HL-60/S4 treated with retinoic acid at 250 ng/mL for 4 days and 3 days (cell line): ENCODE measurements around the gene TMEM97.
"Not testable (repeated sequence)": the region's sequence is repeated elsewhere in the genome, so short reads cannot be mapped to it uniquely, and the experiment has no call there.

Source experiments
- in situ Hi-C: fragments of 300-500 bp; cut with MboI; formaldehyde crosslinking; loops from 2 replicates; pipeline ENCODE4 v1.7.0; 2022; ENCODE audit warnings: low sequenced_read_pairs

The TMEM97 gene

DNA sequence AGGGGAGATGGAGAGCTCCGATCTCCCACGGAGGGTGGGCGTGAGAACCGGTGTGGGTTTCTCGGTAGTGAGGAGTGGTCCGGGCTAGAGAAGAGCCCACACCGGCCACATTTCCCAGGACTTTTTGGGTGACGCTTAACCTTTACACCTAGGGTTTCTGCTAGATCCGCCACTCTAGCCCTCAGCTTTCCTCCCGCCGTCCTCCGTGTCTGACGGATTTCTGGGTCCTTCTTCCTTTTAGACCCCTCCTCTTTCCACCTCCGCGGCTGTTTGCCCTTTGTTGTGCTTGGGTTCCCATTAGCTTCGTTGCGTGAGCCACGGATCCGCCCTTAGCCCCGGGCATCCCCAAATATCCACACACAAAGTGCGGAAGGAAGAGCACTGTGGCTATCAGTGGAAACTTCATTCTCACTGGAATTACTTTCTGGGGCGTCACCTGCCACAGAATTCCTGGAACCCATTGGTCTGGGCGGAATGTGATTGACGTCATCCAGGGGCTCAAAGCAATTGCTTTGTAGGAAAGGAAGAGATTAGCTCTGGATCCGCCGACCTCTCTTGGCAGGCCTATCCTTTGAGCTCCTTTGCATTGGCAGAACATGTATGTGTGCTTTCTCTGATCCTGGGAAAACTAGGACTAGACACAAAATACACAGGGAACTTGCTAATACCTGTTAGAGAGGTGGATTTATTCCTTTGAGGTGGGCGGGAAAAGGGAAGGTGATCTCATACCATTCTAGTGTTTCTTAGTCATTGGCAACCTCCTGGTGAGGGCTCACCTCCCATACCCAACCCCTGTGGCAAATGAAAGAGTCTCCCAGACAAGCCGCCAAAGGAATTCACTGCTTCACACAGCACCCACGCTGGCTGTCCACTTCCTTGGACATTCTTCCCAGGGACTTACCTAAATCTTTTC is 17.2 kb downstream of the TMEM97 start:
- in situ Hi-C loops, result no loop called here

DNA sequence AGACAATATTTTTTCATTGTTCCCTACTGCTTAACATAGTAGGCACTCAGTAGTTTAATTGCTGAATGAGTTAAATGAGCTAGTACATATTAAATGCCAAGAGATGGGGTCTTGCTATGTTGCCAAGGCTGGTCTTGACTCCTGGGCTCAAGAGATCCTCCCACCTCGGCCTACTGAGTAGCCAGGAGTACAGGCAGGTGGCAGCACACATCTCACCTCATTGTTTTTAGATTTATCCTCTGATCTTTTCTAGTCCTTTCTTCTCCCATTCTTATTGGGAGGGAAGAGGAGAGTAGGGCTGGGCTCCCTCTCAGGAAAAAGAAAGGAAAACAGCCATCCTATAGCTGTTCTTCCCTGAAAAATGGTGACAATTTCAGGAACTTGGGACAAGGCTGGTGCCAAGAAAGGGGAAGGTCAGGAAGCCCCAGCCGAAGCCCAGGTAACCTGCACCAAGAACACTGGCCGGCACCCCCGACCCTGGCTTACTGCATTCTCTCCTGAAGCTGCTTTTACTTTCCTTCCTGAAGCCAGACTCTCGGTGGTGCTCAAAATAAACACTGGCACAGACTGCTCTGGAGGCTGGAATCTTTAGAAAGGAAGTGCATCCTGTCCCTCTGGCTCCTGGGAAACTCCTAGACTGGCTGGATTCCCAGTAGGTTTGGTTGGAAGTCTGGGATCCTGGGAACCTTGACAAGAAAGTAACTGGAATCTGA is 19.2 kb downstream of the TMEM97 start:
- in situ Hi-C loops, result no loop called here

DNA sequence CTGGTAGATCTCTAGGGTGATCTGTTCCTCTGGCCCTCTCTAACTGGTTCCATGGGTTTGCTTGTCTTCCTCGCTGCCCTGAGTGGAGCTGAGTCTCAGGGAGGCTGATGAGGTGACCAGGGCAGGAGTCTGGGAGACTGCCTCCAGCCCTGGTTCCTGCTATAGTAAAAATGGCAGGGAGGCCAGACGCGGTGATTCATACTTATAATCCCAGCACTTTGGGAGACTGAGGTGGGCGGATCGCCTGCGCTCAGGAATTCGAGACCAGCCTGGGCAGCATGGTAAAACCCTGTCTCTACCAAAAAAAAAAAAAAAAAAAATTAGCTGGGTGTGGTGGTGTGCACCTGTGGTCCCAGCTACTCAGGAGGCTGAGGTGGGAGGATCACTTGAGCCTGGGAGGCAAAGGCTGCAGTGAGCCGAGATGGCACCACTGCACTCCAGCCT is 19.8 kb downstream of the TMEM97 start:
- in situ Hi-C loops, result not testable (repeated sequence)

DNA sequence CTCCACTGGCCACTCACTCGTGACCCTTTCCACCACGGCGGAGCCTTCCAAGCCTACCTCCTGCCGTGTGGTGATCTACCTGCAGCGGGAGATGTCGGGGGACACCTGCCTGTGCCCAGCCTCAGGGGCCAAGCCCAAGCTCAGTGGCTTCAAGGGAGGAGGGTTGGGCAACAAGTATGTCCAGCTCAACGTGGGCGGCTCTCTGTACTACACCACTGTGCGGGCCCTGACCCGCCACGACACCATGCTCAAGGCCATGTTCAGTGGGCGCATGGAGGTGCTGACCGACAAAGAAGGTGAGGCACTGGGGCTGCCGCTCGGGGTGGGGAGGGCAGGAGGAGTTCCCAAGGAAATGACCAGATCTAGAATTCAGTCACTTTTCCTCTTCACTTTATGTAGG is 20.4 kb downstream of the TMEM97 start:
- in situ Hi-C loops, result no loop called here

DNA sequence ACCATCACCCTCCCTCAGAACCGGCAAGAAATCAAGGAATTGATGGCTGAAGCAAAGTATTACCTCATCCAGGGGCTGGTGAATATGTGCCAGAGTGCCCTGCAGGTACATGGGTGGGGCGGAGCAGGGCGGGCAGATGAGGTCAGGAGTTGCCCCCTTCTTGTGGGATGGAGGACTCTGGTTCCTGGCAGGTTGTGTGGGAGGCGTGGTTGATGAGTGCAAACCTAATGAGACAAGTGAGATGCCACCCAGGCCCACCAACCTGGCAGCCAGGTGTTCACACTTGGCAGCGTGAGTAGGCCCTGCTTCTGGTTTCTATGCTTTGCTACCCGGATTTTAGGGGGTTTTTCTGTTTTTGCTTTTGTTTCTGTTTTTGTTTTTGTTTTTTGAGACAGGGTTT is 21.4 kb downstream of the TMEM97 start:
- in situ Hi-C loops, result no loop called here

DNA sequence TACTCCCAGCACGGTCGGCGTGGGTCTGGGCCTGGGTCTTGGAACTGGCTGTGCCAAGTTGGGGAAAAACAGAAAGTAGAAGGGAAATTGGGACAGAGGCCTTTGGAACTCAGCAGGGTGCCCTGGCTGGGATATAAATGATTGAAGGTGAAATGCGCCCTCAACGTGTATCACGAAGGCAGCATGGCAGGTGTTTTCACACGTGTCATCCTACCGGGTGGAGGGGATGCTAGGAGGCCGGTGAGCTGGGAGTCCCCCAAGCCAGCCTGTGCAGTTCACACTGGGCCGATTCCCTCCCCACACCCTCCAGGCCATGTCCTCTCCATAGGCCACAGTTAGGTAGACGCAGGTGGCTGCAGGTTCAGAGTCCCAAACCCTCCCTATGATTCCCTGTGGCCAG is 22.5 kb downstream of the TMEM97 start:
- in situ Hi-C loops, result no loop called here

DNA sequence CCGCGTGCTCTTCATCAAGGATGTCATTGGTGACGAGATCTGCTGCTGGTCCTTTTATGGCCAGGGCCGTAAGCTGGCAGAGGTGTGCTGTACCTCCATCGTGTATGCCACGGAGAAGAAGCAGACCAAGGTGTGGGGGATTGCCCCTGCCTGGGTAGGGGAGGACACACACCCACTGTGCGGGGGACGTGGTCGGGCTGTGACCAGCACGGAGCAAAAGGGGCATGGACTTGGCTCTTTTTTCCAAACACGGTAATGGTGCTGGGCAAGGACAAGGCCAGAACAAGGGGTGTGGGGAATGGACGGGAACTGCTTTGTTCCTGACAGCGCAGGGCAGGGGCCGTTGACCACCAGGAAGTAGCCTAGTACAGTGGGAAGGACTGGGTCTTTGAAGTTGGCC is 23.3 kb downstream of the TMEM97 start:
- in situ Hi-C loops, result no loop called here

DNA sequence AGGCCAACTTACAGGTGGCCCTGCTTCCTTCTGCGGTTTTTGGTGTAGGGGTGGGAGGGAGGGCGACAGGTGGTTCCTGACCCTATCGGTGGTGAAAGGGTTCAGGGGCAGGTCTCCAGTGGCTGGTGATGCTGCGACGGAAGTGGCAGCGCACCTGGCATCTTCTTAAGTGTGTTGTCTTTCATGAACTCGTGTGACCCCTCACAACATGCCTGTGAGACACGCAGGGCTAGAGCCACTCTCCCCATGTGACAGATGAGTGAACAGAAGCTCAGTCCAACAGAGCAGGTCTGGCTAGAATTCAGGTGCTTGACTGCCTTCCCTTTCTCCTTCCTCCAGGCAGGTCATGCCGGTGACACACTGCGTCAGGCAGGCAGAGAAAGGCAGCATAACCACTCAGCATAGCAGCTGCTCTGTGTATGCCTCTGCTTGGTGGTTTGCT is 24.5 kb downstream of the TMEM97 start:
- in situ Hi-C loops, result no loop called here

DNA sequence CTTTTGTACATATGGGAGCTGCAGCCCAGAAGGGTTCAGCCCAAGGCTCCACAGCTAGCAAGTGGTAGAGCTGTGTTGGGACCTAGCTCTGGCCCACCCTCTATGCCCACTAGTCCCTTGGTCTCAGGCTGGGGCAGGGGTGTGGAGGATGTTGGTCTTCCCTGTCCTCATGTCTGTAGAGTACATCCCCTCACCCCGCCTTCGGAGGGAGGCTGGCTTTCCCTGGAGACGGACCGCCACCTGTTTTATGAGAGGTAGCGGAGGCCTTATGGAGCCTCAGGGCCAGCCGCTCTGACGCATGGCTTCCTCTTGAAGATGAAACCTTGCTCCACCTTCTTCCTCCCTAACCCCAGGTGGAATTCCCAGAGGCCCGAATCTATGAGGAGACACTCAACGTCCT is 25.0 kb downstream of the TMEM97 start:
- in situ Hi-C loops, result no loop called here

DNA sequence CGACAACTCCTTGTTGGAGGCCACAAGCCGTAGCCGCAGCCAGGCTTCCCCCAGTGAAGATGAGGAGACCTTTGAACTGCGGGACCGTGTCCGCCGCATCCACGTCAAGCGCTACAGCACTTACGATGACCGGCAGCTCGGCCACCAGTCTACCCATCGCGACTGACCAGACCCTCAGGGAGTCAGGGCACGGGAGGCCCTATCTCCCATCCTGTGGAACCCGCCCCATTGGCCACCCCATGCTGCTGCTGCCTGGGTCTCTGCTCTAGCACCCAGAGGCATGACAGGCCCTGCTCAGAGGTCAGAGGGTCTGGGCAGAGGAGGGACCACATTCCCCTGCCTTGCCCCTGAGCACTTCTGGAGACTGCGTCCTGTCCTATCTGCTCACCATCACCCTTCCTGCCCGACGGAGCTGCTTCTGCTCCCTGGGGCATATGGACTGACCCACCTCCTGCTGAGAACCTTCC is 25.5 kb downstream of the TMEM97 start:
- in situ Hi-C loops, result no loop called here

DNA sequence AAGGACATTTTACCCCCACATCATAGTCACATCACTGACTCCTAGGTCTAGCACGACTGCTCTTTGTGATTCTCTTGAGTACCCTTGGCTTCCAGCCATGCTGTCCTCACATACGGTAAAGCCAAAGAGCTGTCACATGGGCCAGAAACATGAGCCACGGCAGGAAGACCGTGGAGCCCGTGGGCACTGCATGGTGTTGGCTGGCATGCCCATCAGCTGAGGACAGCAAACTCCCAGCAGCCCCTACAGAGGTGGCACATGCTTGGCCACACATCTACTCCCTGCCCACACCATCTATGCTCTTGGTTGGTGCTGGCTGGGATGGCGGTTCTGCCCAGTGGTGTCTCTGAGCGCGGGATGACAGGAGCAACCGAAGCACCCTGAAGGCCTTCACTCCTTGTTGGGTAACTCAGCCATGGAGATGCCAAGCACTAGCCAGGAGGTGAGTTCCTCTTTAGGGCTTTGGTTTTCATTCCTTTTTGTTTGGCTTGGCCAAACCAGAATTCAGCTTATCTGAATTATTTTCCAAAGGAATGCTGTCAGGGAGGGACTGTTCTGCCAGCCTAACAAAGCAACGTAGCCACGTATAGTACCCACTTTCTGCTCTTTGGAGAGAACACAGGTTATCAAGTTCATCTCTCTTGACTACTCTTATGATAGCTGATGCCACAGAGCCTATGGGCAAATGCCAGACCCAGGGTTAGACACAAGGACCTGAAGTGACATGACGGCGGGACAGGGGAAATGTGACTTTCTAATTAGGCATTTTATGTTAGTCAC is 26.6 kb downstream of the TMEM97 start:
- in situ Hi-C loops, result no loop called here

DNA sequence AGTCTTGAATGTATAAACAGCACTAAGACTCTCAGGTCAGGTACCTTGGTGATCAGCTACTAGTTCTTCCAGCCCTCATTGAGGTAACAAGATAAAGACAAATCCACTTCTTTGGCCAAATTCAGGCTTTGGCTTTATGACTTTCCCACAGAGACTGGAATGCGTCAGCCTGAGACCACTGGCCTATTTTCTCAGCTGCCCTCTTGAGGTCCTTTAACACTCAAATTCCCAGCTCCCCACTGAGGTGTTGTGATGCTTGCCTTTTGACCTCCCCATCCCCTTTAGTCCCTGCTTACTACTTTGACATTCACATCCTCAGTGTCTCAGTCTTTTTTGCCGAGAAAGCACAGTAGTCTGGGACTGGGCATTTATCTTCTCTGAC is 27.2 kb downstream of the TMEM97 start:
- in situ Hi-C loops, result no loop called here

DNA sequence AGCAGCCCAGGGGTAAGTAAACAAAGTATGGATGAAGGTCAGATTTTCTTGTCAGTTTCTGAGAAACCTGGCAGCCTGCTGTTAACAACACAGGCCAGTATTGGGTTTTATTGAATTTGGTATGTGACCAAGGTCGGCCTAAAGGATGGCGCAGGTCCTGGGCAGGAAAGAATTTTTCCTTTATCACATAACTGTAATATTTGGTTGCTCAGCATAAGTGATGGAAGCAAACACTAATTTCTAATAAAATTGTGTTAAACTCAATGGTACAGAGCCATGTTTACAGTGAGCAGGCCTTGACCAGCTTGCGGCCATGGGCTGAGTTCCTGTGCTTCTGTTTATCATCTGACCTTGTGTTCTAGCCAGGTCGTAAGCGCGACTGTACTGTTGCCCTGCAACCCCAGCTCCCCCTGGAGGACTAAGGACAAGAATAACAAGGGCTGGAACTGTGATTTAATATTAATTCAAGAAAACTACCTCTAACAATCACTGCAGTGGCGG is 27.8 kb downstream of the TMEM97 start:
- in situ Hi-C loops, result no loop called here

DNA sequence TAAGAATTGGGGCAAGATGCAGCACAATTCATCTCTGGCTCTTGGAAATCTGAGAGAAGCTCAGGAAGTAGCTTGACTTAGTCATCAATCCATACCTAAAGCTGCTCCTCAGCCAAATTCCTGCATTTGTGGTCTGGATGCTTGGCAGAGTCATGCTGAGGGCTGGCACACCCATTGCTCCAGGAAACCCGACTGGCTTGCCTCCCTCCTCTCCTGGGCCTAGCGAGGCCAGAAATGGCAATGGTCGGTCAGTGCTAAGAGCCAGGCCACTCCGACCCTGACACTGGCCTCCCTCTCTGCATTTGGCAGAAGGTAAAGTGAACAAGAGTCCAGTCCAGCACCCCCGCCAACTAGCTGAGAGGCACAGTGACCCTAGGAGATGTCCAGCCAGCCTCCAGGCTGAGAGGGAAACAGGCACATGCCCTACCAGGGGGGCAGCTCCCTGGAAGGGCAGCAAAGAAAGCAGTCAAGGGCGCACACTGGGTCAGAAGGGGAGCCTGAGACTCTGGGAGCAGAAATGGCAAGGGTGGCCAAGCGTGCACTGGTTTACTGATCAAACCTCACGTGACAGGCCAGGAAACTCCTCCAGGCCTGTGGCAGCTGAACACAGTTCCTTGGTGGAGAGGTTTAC is 28.4 kb downstream of the TMEM97 start:
- in situ Hi-C loops, result no loop called here

DNA sequence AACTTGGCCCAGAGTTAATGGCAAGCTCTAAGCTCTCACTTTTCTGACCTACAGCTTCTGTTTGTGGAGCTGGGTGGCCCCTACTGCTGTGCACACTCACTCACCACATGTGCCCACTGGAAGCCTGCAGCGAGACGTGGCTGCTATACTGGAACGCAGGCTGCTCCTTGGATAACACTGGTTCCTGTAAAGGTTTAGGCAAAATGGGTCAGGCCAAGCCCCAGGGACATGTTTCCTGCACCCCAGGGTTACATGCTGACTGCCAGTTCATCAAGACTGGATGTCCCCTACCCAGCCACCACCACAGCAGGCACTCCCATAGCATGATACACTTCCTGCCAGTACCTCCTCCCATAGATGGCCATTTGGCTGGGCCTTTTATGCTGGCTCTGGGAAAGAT is 30.0 kb downstream of the TMEM97 start:
- in situ Hi-C loops, result no loop called here

DNA sequence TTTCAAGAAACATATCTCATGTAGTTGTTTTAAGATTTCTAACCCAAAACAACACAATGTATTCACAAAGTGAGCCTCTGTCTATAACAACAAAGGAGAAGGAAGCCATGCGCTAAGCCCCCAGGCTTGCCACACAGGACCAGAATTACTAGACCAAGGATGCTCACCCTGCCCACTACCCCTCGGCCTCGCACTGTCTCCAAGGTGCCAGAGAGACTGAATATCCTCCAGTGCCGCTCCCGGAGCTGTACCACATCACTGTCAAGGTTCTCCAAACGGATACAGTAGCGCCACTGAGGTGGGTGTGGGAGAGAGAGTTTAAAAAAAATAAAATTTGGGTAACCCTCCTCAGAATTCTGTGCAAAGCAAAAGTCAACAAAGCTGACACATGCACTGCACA is 31.3 kb downstream of the TMEM97 start:
- in situ Hi-C loops, result no loop called here

DNA sequence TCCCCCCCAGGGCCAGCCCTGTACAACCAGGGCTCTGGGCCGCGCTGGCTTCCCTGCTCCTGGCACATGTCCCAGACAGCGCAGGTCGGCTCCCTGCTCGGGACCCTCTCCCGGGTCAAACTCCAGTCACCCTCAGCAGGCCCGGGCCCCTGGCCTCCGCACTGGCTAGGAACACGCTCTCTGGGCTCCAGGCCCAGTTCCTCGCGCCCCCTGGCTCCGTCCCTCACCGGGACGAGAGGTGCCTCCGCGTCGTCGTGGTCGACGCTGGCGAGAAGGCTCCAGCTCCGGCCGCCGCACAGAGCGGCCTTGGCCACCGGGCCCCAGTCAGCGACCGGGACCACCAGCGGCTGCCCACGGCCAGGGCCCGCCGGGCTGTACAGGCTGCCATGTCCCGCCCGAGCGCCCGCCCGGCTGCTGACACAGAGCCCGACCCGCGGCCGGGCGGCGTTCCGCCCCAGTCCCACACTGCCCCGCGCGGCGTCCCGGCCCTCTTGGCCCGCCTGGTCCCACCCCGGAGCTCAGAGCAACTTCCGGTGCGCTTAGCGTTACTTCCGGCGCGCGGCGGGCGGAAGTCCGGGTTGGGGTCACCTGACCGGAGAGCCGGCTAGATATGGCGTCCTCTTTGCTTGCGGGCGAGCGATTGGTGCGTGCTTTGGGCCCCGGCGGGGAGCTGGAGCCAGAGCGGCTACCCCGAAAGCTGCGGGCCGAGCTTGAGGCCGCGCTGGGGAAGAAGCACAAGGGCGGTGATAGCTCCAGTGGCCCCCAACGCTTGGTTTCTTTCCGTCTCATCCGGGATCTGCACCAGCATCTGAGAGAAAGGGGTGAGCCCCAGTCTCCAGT is 38.3 kb downstream of the TMEM97 start, which contains the start of gene POLDIP2:
TSS of gene POLDIP2 (minus strand) at position 467 of the 840 bp plus-strand sequence. CDS start at position 388, 79 bp downstream.
- in situ Hi-C loops, result no loop called here

DNA sequence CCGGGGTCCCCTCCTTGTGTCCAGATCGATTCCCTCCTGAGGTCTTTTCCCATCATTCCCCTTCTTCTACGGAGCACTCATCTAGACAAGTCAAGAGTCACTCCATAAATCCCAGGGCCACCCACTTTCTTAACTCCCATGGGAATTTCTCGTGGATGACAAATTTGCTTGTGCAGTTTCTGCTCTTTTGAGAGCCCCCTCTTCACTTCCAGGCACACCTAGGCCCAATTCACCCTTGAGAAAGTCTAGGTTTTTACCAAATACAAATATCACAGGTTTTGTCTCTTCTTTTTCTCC is 38.8 kb downstream of the TMEM97 start:
- in situ Hi-C loops, result no loop called here

DNA sequence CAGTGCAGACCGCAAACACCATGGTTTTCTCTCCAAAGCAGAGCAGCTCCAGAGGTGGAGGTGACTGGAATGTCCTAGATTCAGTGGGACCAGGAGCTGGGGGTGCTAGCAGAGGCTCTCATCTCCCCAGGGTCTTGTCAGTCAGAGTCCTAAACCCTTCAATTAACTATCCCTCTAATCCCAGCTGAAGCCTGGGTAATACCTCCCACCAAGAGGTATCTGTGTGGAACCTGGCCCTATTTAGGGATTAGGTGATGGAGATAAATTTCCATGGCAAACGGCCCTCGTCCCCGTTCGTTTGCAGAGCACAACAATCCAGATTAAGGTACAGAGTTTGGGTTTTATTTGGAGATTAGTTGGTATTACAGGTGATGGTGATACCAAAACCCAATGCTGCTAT is 44.2 kb downstream of the TMEM97 start:
- in situ Hi-C loops, result no loop called here
